HEK293 (cell line): Measurements from ENCODE around the gene FERD3L.

ENCODE experiments used
- CTCF ChIA-PET: fragments of 350-600 bp; formaldehyde crosslinking; extraction: SDS; loops from one replicate; lab custom pipeline; 2021; ENCODE audit warnings: antibody characterized with exemption; lab: Yijun Ruan, JAX
- POLR2A ChIA-PET: fragments of 300-600 bp; formaldehyde crosslinking; extraction: SDS; loops from one replicate; lab custom pipeline; 2020; ENCODE audit warnings: antibody characterized with exemption, inconsistent platforms; lab: Yijun Ruan, JAX
- H3K27ac ChIP-seq: fragments of 200-500 bp; sonication (Bioruptor generic); 2 replicates; pipeline ENCODE4 v1.5.1; 2014; ENCODE audit warnings: low read depth, low read length, control low read depth, inconsistent platforms; ENCODE audit errors: extremely low read depth
- H3K36me3 ChIP-seq, 2 experiments: fragments of 200-500 bp in 1 of 2; sonication (Bioruptor generic) in 1 of 2; 1 replicate in 1 of 2; 2 replicates in 1 of 2; pipeline ENCODE4 v1.5.1; 2014 to 2017; ENCODE audit warnings: inconsistent platforms in 2 of 2, low read length in 2 of 2; ENCODE audit not compliant: control insufficient read depth in 2 of 2, insufficient read depth in 1 of 2
- H3K4me1 ChIP-seq: fragments of 200-500 bp; sonication (Bioruptor generic); 2 replicates; pipeline ENCODE4 v1.5.1; 2014; ENCODE audit warnings: mild to moderate bottlenecking, low read length, inconsistent platforms; ENCODE audit not compliant: control insufficient read depth, insufficient read depth
- H3K4me3 ChIP-seq: 2 replicates; pipeline ENCODE4 v1.5.1; 2011; ENCODE audit warnings: low read depth, mild to moderate bottlenecking, control low read depth, low read length, moderate library complexity
- H3K9me3 ChIP-seq: fragments of 200-500 bp; sonication (Bioruptor generic); 2 replicates; pipeline ENCODE4 v1.5.1; 2014; ENCODE audit warnings: low read depth, low read length, inconsistent platforms; ENCODE audit not compliant: control insufficient read depth, insufficient read depth
- AEBP2 ChIP-seq: fragments of 450-650 bp; formaldehyde crosslinking; IDR thresholded peaks from 2 replicates; pipeline ENCODE4 v1.5.1; 2016; ENCODE audit warnings: missing biosample characterization, missing genetic modification characterization, borderline replicate concordance
- GFI1B ChIP-seq: fragments of 450-650 bp; formaldehyde crosslinking; IDR thresholded peaks from 2 replicates; pipeline ENCODE4 v1.5.1; 2016; ENCODE audit warnings: missing biosample characterization, missing genetic modification characterization
- KLF10 ChIP-seq: fragments of 450-650 bp; IDR thresholded peaks from 2 replicates; pipeline ENCODE4 v1.5.1; 2018; ENCODE audit warnings: missing biosample characterization, mild to moderate bottlenecking, missing genetic modification characterization
- PRDM1 ChIP-seq: fragments of 450-650 bp; formaldehyde crosslinking; IDR thresholded peaks from 2 replicates; pipeline ENCODE4; 2016; ENCODE audit warnings: missing biosample characterization, missing genetic modification characterization
- SP3 ChIP-seq: fragments of 450-650 bp; formaldehyde crosslinking; IDR thresholded peaks from 2 replicates; pipeline ENCODE4 v1.5.1; 2016; ENCODE audit warnings: missing biosample characterization, missing genetic modification characterization
- YY2 ChIP-seq: fragments of 450-650 bp; formaldehyde crosslinking; IDR thresholded peaks from 2 replicates; pipeline ENCODE4 v1.5.1; 2016; ENCODE audit warnings: missing biosample characterization, missing genetic modification characterization
- ZNF114 ChIP-seq: fragments of 450-650 bp; formaldehyde crosslinking; IDR thresholded peaks from 2 replicates; pipeline ENCODE4 v1.5.0; 2017; ENCODE audit warnings: missing biosample characterization, missing genetic modification characterization
- ZNF133 ChIP-seq: fragments of 450-650 bp; formaldehyde crosslinking; IDR thresholded peaks from 2 replicates; pipeline ENCODE4 v1.5.1; 2016; ENCODE audit warnings: missing biosample characterization, missing genetic modification characterization
- ZNF138 ChIP-seq: fragments of 450-650 bp; formaldehyde crosslinking; IDR thresholded peaks from 2 replicates; pipeline ENCODE4 v1.5.1; 2016; ENCODE audit warnings: missing biosample characterization, missing genetic modification characterization, borderline replicate concordance
- ZNF169 ChIP-seq: fragments of 450-650 bp; formaldehyde crosslinking; IDR thresholded peaks from 2 replicates; pipeline ENCODE4 v1.5.1; 2016; ENCODE audit warnings: missing biosample characterization, missing genetic modification characterization
- ZNF223 ChIP-seq: fragments of 450-650 bp; formaldehyde crosslinking; IDR thresholded peaks from 2 replicates; pipeline ENCODE4 v1.5.1; 2016; ENCODE audit warnings: missing biosample characterization, missing genetic modification characterization
- ZNF274 ChIP-seq, 2 experiments: fragments of 200-500 bp in 1 of 2; fragments of 450-650 bp in 1 of 2; sonication (Bioruptor generic) in 1 of 2; formaldehyde crosslinking in 1 of 2; IDR thresholded peaks; 2 replicates each; pipeline versions ENCODE4 v1.5.1 to v1.6.1; 2014 to 2016; ENCODE audit warnings: borderline replicate concordance in 1 of 2, inconsistent platforms in 1 of 2, low read length in 1 of 2, missing biosample characterization in 1 of 2, missing genetic modification characterization in 1 of 2
- ZNF341 ChIP-seq: fragments of 450-650 bp; formaldehyde crosslinking; IDR thresholded peaks from 2 replicates; pipeline ENCODE4; 2016; ENCODE audit warnings: low read depth, missing biosample characterization, missing genetic modification characterization
- ZNF362 ChIP-seq: fragments of 450-650 bp; formaldehyde crosslinking; IDR thresholded peaks from 2 replicates; pipeline ENCODE4 v1.5.1; 2016; ENCODE audit warnings: missing biosample characterization, missing genetic modification characterization
- ZNF394 ChIP-seq: fragments of 450-650 bp; formaldehyde crosslinking; IDR thresholded peaks from 2 replicates; pipeline ENCODE4 v1.5.1; 2016; ENCODE audit warnings: missing biosample characterization, missing genetic modification characterization, mild to moderate bottlenecking, moderate library complexity, borderline replicate concordance
- ZNF473 ChIP-seq: fragments of 450-650 bp; formaldehyde crosslinking; IDR thresholded peaks from 2 replicates; pipeline ENCODE4 v1.5.1; 2017; ENCODE audit warnings: missing biosample characterization, missing genetic modification characterization
- ZNF596 ChIP-seq: fragments of 450-650 bp; IDR thresholded peaks from 2 replicates; pipeline ENCODE4 v1.5.0; 2018; ENCODE audit warnings: missing biosample characterization, mild to moderate bottlenecking, missing genetic modification characterization, moderate library complexity
- ZNF654 ChIP-seq: fragments of 450-650 bp; formaldehyde crosslinking; IDR thresholded peaks from 2 replicates; pipeline ENCODE4 v1.5.1; 2016; ENCODE audit warnings: low read depth, missing biosample characterization, missing genetic modification characterization
- ZNF768 ChIP-seq: fragments of 450-650 bp; formaldehyde crosslinking; IDR thresholded peaks from 2 replicates; pipeline ENCODE4 v1.5.1; 2018; ENCODE audit warnings: missing biosample characterization, mild to moderate bottlenecking, missing genetic modification characterization
- ZNF791 ChIP-seq: fragments of 450-650 bp; formaldehyde crosslinking; IDR thresholded peaks from 2 replicates; pipeline ENCODE4 v1.5.1; 2016; ENCODE audit warnings: missing biosample characterization, missing genetic modification characterization
- ZNF843 ChIP-seq: fragments of 450-650 bp; formaldehyde crosslinking; IDR thresholded peaks from 2 replicates; pipeline ENCODE4 v1.5.1; 2016; ENCODE audit warnings: missing biosample characterization, missing genetic modification characterization
- TF ChIP-seq, protein P1 (sequence below): fragments of 450-650 bp; formaldehyde crosslinking; IDR thresholded peaks from 2 replicates; pipeline ENCODE4 v1.5.1; 2016; ENCODE audit warnings: missing biosample characterization, missing genetic modification characterization, borderline replicate concordance
- TF ChIP-seq, protein P2 (sequence below): fragments of 450-650 bp; formaldehyde crosslinking; IDR thresholded peaks from 2 replicates; pipeline ENCODE4 v1.5.1; 2016; ENCODE audit warnings: missing biosample characterization, missing genetic modification characterization

The FERD3L gene

GRCh38 chr7:19128856-19129255 is 16.4 kb downstream of the FERD3L start:
- H3K4me3 ChIP-seq: no peak overlapping the region
- POLR2A ChIA-PET: no interaction called here
- H3K9me3 ChIP-seq: no peaks in the 10 kb centered on the region
- H3K27ac ChIP-seq: no peak overlapping the region
- CTCF ChIA-PET: interaction anchor here (0.7 to 1.0 kb wide), 2 partner anchors 10 to 541 kb away, joined by 3 read pairs; no protein-coding TSS in a partner anchor
- H3K36me3 ChIP-seq: no peaks in the 10 kb centered on the region
- no peak for TF ChIP-seq ZNF114
- TF ChIP-seq YY2 (tag by site-specific recombination): no peak
- TF ChIP-seq ZNF791 (tag by site-specific recombination): no peak
- no peak for TF ChIP-seq ZNF138 (tag by site-specific recombination)
- TF ChIP-seq AEBP2 (tag by site-specific recombination): no peak
- TF ChIP-seq ZNF341 (tag by site-specific recombination): no peak
- no peak for TF ChIP-seq ZNF394 (tag by site-specific recombination)
- TF ChIP-seq, protein P1, sequence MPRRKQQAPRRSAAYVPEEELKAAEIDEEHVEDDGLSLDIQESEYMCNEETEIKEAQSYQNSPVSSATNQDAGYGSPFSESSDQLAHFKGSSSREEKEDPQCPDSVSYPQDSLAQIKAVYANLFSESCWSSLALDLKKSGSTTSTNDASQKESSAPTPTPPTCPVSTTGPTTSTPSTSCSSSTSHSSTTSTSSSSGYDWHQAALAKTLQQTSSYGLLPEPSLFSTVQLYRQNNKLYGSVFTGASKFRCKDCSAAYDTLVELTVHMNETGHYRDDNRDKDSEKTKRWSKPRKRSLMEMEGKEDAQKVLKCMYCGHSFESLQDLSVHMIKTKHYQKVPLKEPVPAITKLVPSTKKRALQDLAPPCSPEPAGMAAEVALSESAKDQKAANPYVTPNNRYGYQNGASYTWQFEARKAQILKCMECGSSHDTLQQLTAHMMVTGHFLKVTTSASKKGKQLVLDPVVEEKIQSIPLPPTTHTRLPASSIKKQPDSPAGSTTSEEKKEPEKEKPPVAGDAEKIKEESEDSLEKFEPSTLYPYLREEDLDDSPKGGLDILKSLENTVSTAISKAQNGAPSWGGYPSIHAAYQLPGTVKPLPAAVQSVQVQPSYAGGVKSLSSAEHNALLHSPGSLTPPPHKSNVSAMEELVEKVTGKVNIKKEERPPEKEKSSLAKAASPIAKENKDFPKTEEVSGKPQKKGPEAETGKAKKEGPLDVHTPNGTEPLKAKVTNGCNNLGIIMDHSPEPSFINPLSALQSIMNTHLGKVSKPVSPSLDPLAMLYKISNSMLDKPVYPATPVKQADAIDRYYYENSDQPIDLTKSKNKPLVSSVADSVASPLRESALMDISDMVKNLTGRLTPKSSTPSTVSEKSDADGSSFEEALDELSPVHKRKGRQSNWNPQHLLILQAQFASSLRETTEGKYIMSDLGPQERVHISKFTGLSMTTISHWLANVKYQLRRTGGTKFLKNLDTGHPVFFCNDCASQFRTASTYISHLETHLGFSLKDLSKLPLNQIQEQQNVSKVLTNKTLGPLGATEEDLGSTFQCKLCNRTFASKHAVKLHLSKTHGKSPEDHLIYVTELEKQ (tag by site-specific recombination): no peak
- no peak for TF ChIP-seq GFI1B (tag by site-specific recombination)
- TF ChIP-seq, protein P2, sequence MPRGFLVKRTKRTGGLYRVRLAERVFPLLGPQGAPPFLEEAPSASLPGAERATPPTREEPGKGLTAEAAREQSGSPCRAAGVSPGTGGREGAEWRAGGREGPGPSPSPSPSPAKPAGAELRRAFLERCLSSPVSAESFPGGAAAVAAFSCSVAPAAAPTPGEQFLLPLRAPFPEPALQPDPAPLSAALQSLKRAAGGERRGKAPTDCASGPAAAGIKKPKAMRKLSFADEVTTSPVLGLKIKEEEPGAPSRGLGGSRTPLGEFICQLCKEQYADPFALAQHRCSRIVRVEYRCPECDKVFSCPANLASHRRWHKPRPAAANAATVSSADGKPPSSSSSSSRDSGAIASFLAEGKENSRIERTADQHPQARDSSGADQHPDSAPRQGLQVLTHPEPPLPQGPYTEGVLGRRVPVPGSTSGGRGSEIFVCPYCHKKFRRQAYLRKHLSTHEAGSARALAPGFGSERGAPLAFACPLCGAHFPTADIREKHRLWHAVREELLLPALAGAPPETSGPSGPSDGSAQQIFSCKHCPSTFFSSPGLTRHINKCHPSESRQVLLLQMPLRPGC (tag by site-specific recombination): no peak
- no peak for TF ChIP-seq ZNF274 (IDR thresholded peaks at IDR 0.05; ENCODE audit: low read length)
- TF ChIP-seq ZNF274 (tag by site-specific recombination; IDR thresholded peaks at IDR 0.05; ENCODE audit: borderline replicate concordance): no peak
- no peak for TF ChIP-seq ZNF596 (tag by site-specific recombination)
- no peak for TF ChIP-seq ZNF473 (tag by site-specific recombination)
- TF ChIP-seq ZNF133 (tag by site-specific recombination): no peak
- TF ChIP-seq SP3: no peak
- no peak for TF ChIP-seq ZNF768 (tag by site-specific recombination)
- TF ChIP-seq, all 188 proteins: peak for 0
- no peaks in the 10 kb centered on the region for H3K4me1 ChIP-seq

DNA sequence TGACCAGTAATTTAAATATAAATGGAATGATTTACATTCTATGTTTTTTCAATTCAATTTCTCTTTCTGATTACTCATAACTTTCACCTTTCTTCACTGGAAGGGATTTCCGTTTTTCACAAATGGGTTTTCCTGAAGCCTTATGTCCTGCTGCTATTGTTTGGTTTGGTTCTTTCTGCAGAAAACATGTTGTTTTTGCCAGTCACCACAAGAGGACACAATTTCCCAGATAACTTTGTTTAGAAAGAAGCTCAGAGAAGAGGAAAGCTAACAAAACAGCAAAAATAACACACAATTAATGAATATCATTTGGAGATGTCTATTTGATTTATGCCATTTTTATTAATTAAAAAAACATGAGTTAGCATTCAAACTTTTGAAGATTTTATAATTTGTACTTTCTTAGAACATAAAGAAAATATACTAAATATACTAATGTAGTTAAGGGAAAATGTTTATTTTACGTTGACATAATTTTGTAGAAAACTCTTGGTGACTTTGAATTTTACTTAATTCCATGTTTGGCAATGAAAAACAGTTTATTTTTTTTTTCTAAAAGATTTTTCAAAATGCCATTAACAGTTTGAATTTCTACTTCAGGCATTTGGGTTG is 23.1 kb downstream of the FERD3L start:
- Histone ChIP-seq H3K27ac (no peak overlapping the region), H3K9me3 (no peaks in the 10 kb centered on the region), H3K4me3 (no peak overlapping the region), H3K4me1 (no peaks in the 10 kb centered on the region), H3K36me3 (no peaks in the 10 kb centered on the region)
- ChIA-PET CTCF (interaction anchor here (0.7 to 1.4 kb wide), 16 partner anchors 11 to 1440 kb away, joined by 3 to 9 read pairs (median 4); no protein-coding TSS in a partner anchor), POLR2A (no interaction called here)
- TF ChIP-seq KLF10 (tag by site-specific recombination) (no peak), PRDM1 (tag by site-specific recombination) (peak; percentile 85), ZNF169 (tag by site-specific recombination) (no peak), ZNF843 (tag by site-specific recombination) (no peak), ZNF223 (tag by site-specific recombination) (no peak), ZNF654 (tag by site-specific recombination) (peak; percentile 81), ZNF362 (tag by site-specific recombination) (no peak), ZNF768 (tag by site-specific recombination) (no peak)
